HEK293T (cell line): ENCODE measurements around the gene INTS13.

ENCODE experiments used
- ARNT ChIP-seq: fragments of 450-650 bp; IDR thresholded peaks from 2 replicates; pipeline ENCODE4 v1.6.1; 2017; ENCODE audit warnings: mild to moderate bottlenecking
- CTBP1 ChIP-seq: fragments of 450-650 bp; IDR thresholded peaks from 2 replicates; pipeline ENCODE4 v1.6.1; 2016; ENCODE audit warnings: borderline replicate concordance
- ELF4 ChIP-seq: fragments of 450-650 bp; IDR thresholded peaks from 2 replicates; pipeline ENCODE4 v1.6.1; 2017; ENCODE audit warnings: antibody characterized with exemption
- FOXA1 ChIP-seq: fragments of 450-650 bp; IDR thresholded peaks from 2 replicates; pipeline ENCODE4 v1.6.1; 2016; ENCODE audit warnings: mild to moderate bottlenecking
- FOXK2 ChIP-seq: fragments of 450-650 bp; IDR thresholded peaks from 2 replicates; pipeline ENCODE4 v1.6.1; 2016; ENCODE audit warnings: mild to moderate bottlenecking
- FOXM1 ChIP-seq: fragments of 450-650 bp; IDR thresholded peaks from 2 replicates; pipeline ENCODE4 v1.6.1; 2017; ENCODE audit warnings: mild to moderate bottlenecking, borderline replicate concordance
- NFRKB ChIP-seq: fragments of 450-650 bp; IDR thresholded peaks from 2 replicates; pipeline ENCODE4 v1.6.1; 2016; ENCODE audit warnings: mild to moderate bottlenecking, moderate library complexity
- SP1 ChIP-seq: fragments of 450-650 bp; IDR thresholded peaks from 2 replicates; pipeline ENCODE4 v1.6.1; 2017
- SUZ12 ChIP-seq: fragments of 450-650 bp; IDR thresholded peaks from 2 replicates; pipeline ENCODE4 v1.6.1; 2016; ENCODE audit warnings: mild to moderate bottlenecking
- TARDBP ChIP-seq: fragments of 450-650 bp; IDR thresholded peaks from 2 replicates; pipeline ENCODE4 v1.6.1; 2016

DNA sequence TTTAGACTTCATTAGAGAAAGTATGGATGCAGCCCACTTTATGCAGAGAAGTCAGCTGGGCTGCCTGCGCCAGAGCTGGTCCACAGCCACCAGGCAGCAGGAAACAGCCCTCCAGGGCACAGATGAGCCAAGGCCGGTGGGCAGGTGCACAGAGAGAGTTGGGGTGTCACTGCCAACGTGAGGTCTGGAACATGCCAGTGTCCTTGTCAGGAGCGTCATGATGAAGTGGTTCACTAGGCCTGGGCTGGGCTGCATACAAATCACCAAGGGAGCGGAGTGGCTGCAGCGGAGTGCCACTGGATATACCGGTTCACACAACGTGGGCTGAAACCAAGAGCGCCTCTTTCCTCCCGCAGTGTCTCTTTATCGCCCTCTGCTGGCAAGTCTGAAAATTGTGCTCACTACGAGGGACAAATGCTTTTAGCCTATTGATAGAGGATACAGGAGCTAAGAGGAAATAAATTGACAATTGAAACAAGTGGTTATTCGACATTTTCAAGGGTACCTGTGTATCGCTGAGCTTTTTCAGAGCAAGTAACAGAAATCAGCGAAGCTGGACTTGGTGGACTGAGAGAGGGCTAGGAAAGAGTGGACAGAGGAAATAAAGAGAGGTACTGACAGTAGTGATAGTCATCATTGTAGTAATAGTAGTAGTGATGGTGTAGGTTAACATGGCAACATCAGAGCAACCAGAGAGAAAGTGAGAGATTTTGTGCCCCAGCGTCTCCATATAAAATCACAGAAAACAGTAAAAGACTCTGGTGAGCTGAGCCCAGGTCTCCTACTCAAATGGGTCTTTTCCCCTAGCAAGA, 52.8 kb downstream of the INTS13 start:
- TF ChIP-seq FOXA1 (no peak), FOXM1 (no peak), FOXK2 (no peak), NFRKB (no peak), SP1 (no peak), CTBP1 (no peak), ARNT (no peak), TARDBP (no peak), ELF4 (no peak), SUZ12 (no peak)
